H9 (cell line): ENCODE data around the gene TRIM26. TPM values are rescaled to one million over a fixed set of nuclear protein-coding genes. Genes with fewer than 3 reads are reported as not detected.

Source experiments
- DNase-seq: peaks from one replicate; pipeline ENCODE4 v3.0.0-alpha.2; 2017
- H2AFZ ChIP-seq: one replicate; pipeline ENCODE4 v1.6.1; 2013; ENCODE audit warnings: mild to moderate bottlenecking, low read length, control low read depth, moderate library complexity
- H2AK5ac ChIP-seq: 2 replicates; pipeline ENCODE4 v1.6.1; 2013; ENCODE audit warnings: low read length, control low read depth, mixed read lengths; ENCODE audit not compliant: insufficient read length
- H2BK120ac ChIP-seq: one replicate; pipeline ENCODE4 v1.6.1; 2013; ENCODE audit warnings: low read depth, mild to moderate bottlenecking, low read length, control low read depth, inconsistent platforms; ENCODE audit not compliant: poor library complexity, severe bottlenecking
- H2BK12ac ChIP-seq: 2 replicates; pipeline ENCODE4 v1.6.1; 2013; ENCODE audit warnings: low read length, control low read depth, mixed read lengths, low read depth; ENCODE audit not compliant: insufficient read length
- H2BK15ac ChIP-seq: 2 replicates; pipeline ENCODE4 v1.6.1; 2013; ENCODE audit warnings: low read depth, low read length, control low read depth
- H2BK20ac ChIP-seq: one replicate; pipeline ENCODE4 v1.6.1; 2013; ENCODE audit warnings: low read depth, mild to moderate bottlenecking, low read length, control low read depth, inconsistent platforms; ENCODE audit not compliant: poor library complexity, severe bottlenecking
- H2BK5ac ChIP-seq: 2 replicates; pipeline ENCODE4 v1.6.1; 2013; ENCODE audit warnings: low read length, control low read depth, mixed read lengths; ENCODE audit not compliant: insufficient read length
- H3K14ac ChIP-seq: 2 replicates; pipeline ENCODE4 v1.6.1; 2013; ENCODE audit warnings: low read length, control low read depth; ENCODE audit not compliant: insufficient read depth
- H3K18ac ChIP-seq: 2 replicates; pipeline ENCODE4 v1.6.1; 2013; ENCODE audit warnings: low read depth, mild to moderate bottlenecking, mixed read lengths, low read length, control low read depth; ENCODE audit not compliant: insufficient read length
- H3K23ac ChIP-seq: 2 replicates; pipeline ENCODE4 v1.6.1; 2013; ENCODE audit warnings: low read length, control low read depth, mixed read lengths, low read depth; ENCODE audit not compliant: insufficient read length
- H3K23me2 ChIP-seq: 2 replicates; pipeline ENCODE4 v1.6.1; 2013; ENCODE audit warnings: low read depth, mild to moderate bottlenecking, mixed read lengths, low read length, control low read depth; ENCODE audit not compliant: insufficient read length, poor library complexity, severe bottlenecking
- H3K27ac ChIP-seq: 2 replicates; pipeline ENCODE4 v1.5.1; 2013; ENCODE audit warnings: low read length, control low read depth, mixed read lengths, low read depth; ENCODE audit not compliant: insufficient read length
- H3K27me3 ChIP-seq: 2 replicates; pipeline ENCODE4 v1.6.1; 2013; ENCODE audit warnings: low read length, control low read depth, inconsistent platforms; ENCODE audit not compliant: insufficient read depth
- H3K4ac ChIP-seq: 2 replicates; pipeline ENCODE4 v1.6.1; 2013; ENCODE audit warnings: low read depth, mild to moderate bottlenecking, control low read depth, inconsistent platforms, low read length, moderate library complexity
- H3K4me1 ChIP-seq: 2 replicates; pipeline ENCODE4 v1.6.1; 2013; ENCODE audit warnings: low read length, control low read depth, inconsistent platforms; ENCODE audit not compliant: insufficient read depth
- H3K4me2 ChIP-seq: 2 replicates; pipeline ENCODE4 v1.6.1; 2013; ENCODE audit warnings: low read length, control low read depth, mixed read lengths; ENCODE audit not compliant: insufficient read length, insufficient read depth
- H3K56ac ChIP-seq: 2 replicates; pipeline ENCODE4 v1.6.1; 2013; ENCODE audit warnings: low read depth, mild to moderate bottlenecking, mixed read lengths, low read length, control low read depth; ENCODE audit not compliant: insufficient read length
- H3K79me1 ChIP-seq: 2 replicates; pipeline ENCODE4 v1.6.1; 2013; ENCODE audit warnings: low read depth, mild to moderate bottlenecking, moderate library complexity, low read length, control low read depth, inconsistent platforms; ENCODE audit not compliant: insufficient read depth, poor library complexity, severe bottlenecking
- H3K79me2 ChIP-seq: 2 replicates; pipeline ENCODE4 v1.6.1; 2013; ENCODE audit warnings: low read length, control low read depth, inconsistent platforms; ENCODE audit not compliant: insufficient read depth
- H3K9ac ChIP-seq: 2 replicates; pipeline ENCODE4 v1.6.1; 2013; ENCODE audit warnings: low read length, control low read depth, mixed read lengths; ENCODE audit not compliant: insufficient read length; ENCODE audit errors: extremely low read depth
- H3K9me3 ChIP-seq: one replicate; pipeline ENCODE4 v1.6.1; 2013; ENCODE audit warnings: low read depth, low read length, inconsistent platforms; ENCODE audit not compliant: control insufficient read depth
- H3T11ph ChIP-seq: one replicate; pipeline ENCODE4 v1.6.1; 2013; ENCODE audit warnings: mild to moderate bottlenecking, low read length, control low read depth, inconsistent platforms
- H4K20me1 ChIP-seq: one replicate; pipeline ENCODE4 v1.6.1; 2013; ENCODE audit not compliant: control insufficient read depth, insufficient read length, insufficient read depth
- H4K5ac ChIP-seq: 2 replicates; pipeline ENCODE4 v1.6.1; 2013; ENCODE audit warnings: low read depth, mild to moderate bottlenecking, mixed read lengths, low read length, control low read depth; ENCODE audit not compliant: insufficient read length
- H4K8ac ChIP-seq: replicated peaks from 2 replicates; pipeline ENCODE4 v1.6.1; 2013; ENCODE audit warnings: low read length, control low read depth, mixed read lengths, low read depth; ENCODE audit not compliant: insufficient read length
- H4K91ac ChIP-seq: 2 replicates; pipeline ENCODE4 v1.6.1; 2013; ENCODE audit warnings: low read depth, mild to moderate bottlenecking, moderate library complexity, mixed read lengths, low read length, control low read depth; ENCODE audit not compliant: insufficient read length
- H3K27ac Mint-ChIP-seq, 3 experiments: 2 replicates in 2 of 3; 3 replicates in 1 of 3; pipeline ENCODE4 v1.8.0; 2020 to 2021; ENCODE audit warnings: mixed read lengths in 3 of 3, mild to moderate bottlenecking in 1 of 3, moderate library complexity in 1 of 3
- H3K27me3 Mint-ChIP-seq: 2 replicates; pipeline ENCODE4 v1.8.0; 2021; ENCODE audit warnings: low read depth, mild to moderate bottlenecking, moderate library complexity, mixed read lengths
- H3K36me3 Mint-ChIP-seq, 3 experiments: 2 replicates in 2 of 3; 3 replicates in 1 of 3; pipeline ENCODE4 v1.8.0; 2020 to 2021; ENCODE audit warnings: low read depth in 3 of 3, mixed read lengths in 3 of 3; ENCODE audit not compliant: insufficient read depth in 1 of 3
- H3K4me1 Mint-ChIP-seq, 2 experiments: 2 replicates each; pipeline ENCODE4 v1.8.0; 2020; ENCODE audit warnings: mixed read lengths in 2 of 2
- H3K4me3 Mint-ChIP-seq, 2 experiments: 2 replicates in 1 of 2; 3 replicates in 1 of 2; pipeline ENCODE4 v1.8.0; 2020 to 2021; ENCODE audit warnings: mild to moderate bottlenecking in 2 of 2, mixed read lengths in 2 of 2, moderate library complexity in 1 of 2
- H3K9me3 Mint-ChIP-seq, 2 experiments: 2 replicates in 1 of 2; 3 replicates in 1 of 2; pipeline ENCODE4 v1.8.0; 2020; ENCODE audit warnings: mild to moderate bottlenecking in 2 of 2, mixed read lengths in 2 of 2, moderate library complexity in 1 of 2
- CTCF ChIP-seq: fragments of 200-600 bp; sonication (generic); conservative IDR thresholded peaks from 3 replicates; pipeline ENCODE4 v1.8.0; 2021; ENCODE audit warnings: antibody characterized with exemption, mild to moderate bottlenecking
- WGBS: extraction: QIAGEN DNeasy Blood & Tissue Kit; methylation state at CpG from one replicate; pipeline ENCODE4 v1.1.7; 2013; ENCODE audit warnings: missing lambda C conversion rate, low lambda C conversion rate, mixed read lengths; ENCODE audit not compliant: insufficient read length; ENCODE audit errors: extremely low coverage; 5-methylcytosine and 5-hydroxymethylcytosine counted together
- total RNA-seq: library from RNA; stranded (reverse); gene quantifications from 2 replicates; pipeline ENCODE4 v1.2.1, GENCODE V29; 2021

TRIM26 gene
- total RNA-seq, 1 experiment from 2014 or later: 35.8 TPM

- no peak overlapping the region for H3T11ph ChIP-seq
- peaks cover 10 to 12% of the 10 kb centered on the region in 2 experiments for H3K4me1 Mint-ChIP-seq
- H3K4me2 ChIP-seq: no peak overlapping the region
- H3K4me3 Mint-ChIP-seq: no peak overlapping the region
- H2BK20ac ChIP-seq: no peak overlapping the region
- H2BK120ac ChIP-seq: no peak overlapping the region
- H3K23me2 ChIP-seq: no peaks in the 10 kb centered on the region
- DNase-seq: no peak
- H3K79me2 ChIP-seq: no peaks in the 10 kb centered on the region
- H3K27ac Mint-ChIP-seq: no peak overlapping the region
- no peak overlapping the region for H4K91ac ChIP-seq
- H2BK12ac ChIP-seq: no peak overlapping the region
- H3K4me1 ChIP-seq: peaks cover 3% of the 10 kb centered on the region; the same call in 1 of the 2 replicates
- H4K8ac ChIP-seq: no peak overlapping the region
- no peak overlapping the region for H2BK15ac ChIP-seq
- no peak for TF ChIP-seq CTCF
- no peak overlapping the region for H2BK5ac ChIP-seq
- no peak overlapping the region for H4K5ac ChIP-seq
- no peaks in the 10 kb centered on the region for H3K9me3 Mint-ChIP-seq
- H3K79me1 ChIP-seq: no peaks in the 10 kb centered on the region
- H3K27me3 ChIP-seq: no peaks in the 10 kb centered on the region
- no peak overlapping the region for H3K9ac ChIP-seq
- H3K56ac ChIP-seq: no peak overlapping the region
- no peak overlapping the region for H3K4ac ChIP-seq
- H3K9me3 ChIP-seq: no peaks in the 10 kb centered on the region
- no peak overlapping the region for H2AFZ ChIP-seq
- H3K27ac ChIP-seq: no peak overlapping the region
- H3K14ac ChIP-seq: no peak overlapping the region
- H3K18ac ChIP-seq: no peak overlapping the region
- H4K20me1 ChIP-seq: no peaks in the 10 kb centered on the region
- no peaks in the 10 kb centered on the region for H3K36me3 Mint-ChIP-seq
- peaks cover 51% of the 10 kb centered on the region for H3K27me3 Mint-ChIP-seq
- H3K23ac ChIP-seq: no peak overlapping the region
- no peak overlapping the region for H2AK5ac ChIP-seq
- no CpG with 5 or more reads among the region's 3 CpGs for WGBS
Observed at GRCh38 chr6:30149234-30149633, 64.0 kb downstream of the TRIM26 start.
